Measurements from ENCODE around the gene MYO18A.

Gene MYO18A

GRCh38 chr17:29160253-29160652, 19.9 kb downstream of the MYO18A start:
- Histone ChIP-seq H3K27ac (replicated peaks; ENCODE audit: low read length) (no peak overlapping the region), H3K18ac (ENCODE audit: low read length) (no peak overlapping the region), H3K9me3 (replicated peaks in 1 of 2; ENCODE audit: control insufficient read depth in 2 of 2, insufficient read depth in 1 of 2, low read depth in 1 of 2, low read length in 2 of 2) (no peaks in the 10 kb centered on the region), H3K36me3 (replicated peaks in 1 of 2; ENCODE audit: control insufficient read depth in 2 of 2, insufficient read depth in 2 of 2, low read length in 2 of 2) (peaks cover 2 to 27% of the 10 kb centered on the region in 2 donors), H3K4me2 (ENCODE audit: insufficient read depth, low read length, poor library complexity, severe bottlenecking) (no peak overlapping the region), H3K4me3 (ENCODE audit: low read length in 2 of 2) (no peak overlapping the region), H2BK5ac (ENCODE audit: low read length) (no peak overlapping the region), H2AFZ (ENCODE audit: low read length) (no peak overlapping the region), H4K91ac (ENCODE audit: low read depth, low read length, poor library complexity) (no peak overlapping the region), H3K79me1 (ENCODE audit: low read depth, low read length) (peaks cover 2% of the 10 kb centered on the region), H3K14ac (ENCODE audit: low read length) (no peak overlapping the region), H2BK12ac (ENCODE audit: low read length) (no peak overlapping the region), H3K27me3 (ENCODE audit: control insufficient read depth in 3 of 3, insufficient read depth in 3 of 3, low read depth in 1 of 3, low read length in 3 of 3) (no peaks in the 10 kb centered on the region), H3K4ac (ENCODE audit: low read length) (no peak overlapping the region), H2AK5ac (ENCODE audit: low read depth, low read length) (no peak overlapping the region), H3K9ac (ENCODE audit: low read depth, low read length, poor library complexity) (no peak overlapping the region), H2BK120ac (ENCODE audit: low read depth, low read length) (no peak overlapping the region), H3K23ac (ENCODE audit: low read depth, low read length, poor library complexity) (no peak overlapping the region), H3K4me1 (ENCODE audit: control insufficient read depth in 2 of 2, insufficient read depth in 1 of 2, low read depth in 1 of 2, low read length in 2 of 2) (peaks cover 13 to 20% of the 10 kb centered on the region in 2 donors), H4K8ac (ENCODE audit: low read depth, low read length) (no peak overlapping the region), H2BK15ac (ENCODE audit: low read length) (no peak overlapping the region)
- WGBS, 2 donors (ENCODE audit: extremely low coverage in 2 of 2, insufficient read length in 2 of 2, insufficient replicate concordance in 1 of 2), result no CpG with 5 or more reads among the region's 2 CpGs
- no peak for DNase-seq (ENCODE audit: low spot score)

- DNase-seq (ENCODE audit: low spot score), result no peak
- no CpG with 5 or more reads among the region's 3 CpGs for WGBS, 2 donors (ENCODE audit: extremely low coverage in 2 of 2, insufficient read length in 2 of 2, insufficient replicate concordance in 1 of 2)
- Histone ChIP-seq H3K23ac (ENCODE audit: low read depth, low read length, poor library complexity) (no peak overlapping the region), H2BK5ac (ENCODE audit: low read length) (no peak overlapping the region), H3K9ac (ENCODE audit: low read depth, low read length, poor library complexity) (no peak overlapping the region), H2BK12ac (ENCODE audit: low read length) (no peak overlapping the region), H3K79me1 (ENCODE audit: low read depth, low read length) (peaks cover 2% of the 10 kb centered on the region), H4K91ac (ENCODE audit: low read depth, low read length, poor library complexity) (no peak overlapping the region), H3K36me3 (replicated peaks in 1 of 2; ENCODE audit: control insufficient read depth in 2 of 2, insufficient read depth in 2 of 2, low read length in 2 of 2) (peaks cover 2 to 18% of the 10 kb centered on the region in 2 donors), H3K4me2 (ENCODE audit: insufficient read depth, low read length, poor library complexity, severe bottlenecking) (no peak overlapping the region), H2AK5ac (ENCODE audit: low read depth, low read length) (no peak overlapping the region), H2AFZ (ENCODE audit: low read length) (no peak overlapping the region), H3K4me3 (ENCODE audit: low read length in 2 of 2) (no peak overlapping the region), H3K18ac (ENCODE audit: low read length) (no peak overlapping the region), H4K8ac (ENCODE audit: low read depth, low read length) (no peak overlapping the region), H3K9me3 (replicated peaks in 1 of 2; ENCODE audit: control insufficient read depth in 2 of 2, insufficient read depth in 1 of 2, low read depth in 1 of 2, low read length in 2 of 2) (no peaks in the 10 kb centered on the region), H3K27me3 (ENCODE audit: control insufficient read depth in 3 of 3, insufficient read depth in 3 of 3, low read depth in 1 of 3, low read length in 3 of 3) (no peaks in the 10 kb centered on the region), H3K4me1 (ENCODE audit: control insufficient read depth in 2 of 2, insufficient read depth in 1 of 2, low read depth in 1 of 2, low read length in 2 of 2) (peaks cover 18 to 24% of the 10 kb centered on the region in 2 donors), H2BK120ac (ENCODE audit: low read depth, low read length) (no peak overlapping the region), H2BK15ac (ENCODE audit: low read length) (no peak overlapping the region), H3K4ac (ENCODE audit: low read length) (no peak overlapping the region), H3K27ac (replicated peaks; ENCODE audit: low read length) (no peak overlapping the region), H3K14ac (ENCODE audit: low read length) (no peak overlapping the region)
Observed at GRCh38 chr17:29159306-29159860, 20.8 kb downstream of the MYO18A start.

GRCh38 chr17:29158488-29159275, 21.5 kb downstream of the MYO18A start:
- Histone ChIP-seq H3K4me1 (ENCODE audit: control insufficient read depth in 2 of 2, insufficient read depth in 1 of 2, low read depth in 1 of 2, low read length in 2 of 2) (peaks cover 18 to 24% of the 10 kb centered on the region in 2 donors), H3K9me3 (replicated peaks in 1 of 2; ENCODE audit: control insufficient read depth in 2 of 2, insufficient read depth in 1 of 2, low read depth in 1 of 2, low read length in 2 of 2) (no peaks in the 10 kb centered on the region), H3K23ac (ENCODE audit: low read depth, low read length, poor library complexity) (peak overlapping the region; percentile 75), H3K18ac (ENCODE audit: low read length) (no peak overlapping the region), H3K14ac (ENCODE audit: low read length) (peak overlapping the region; percentile 59), H3K4ac (ENCODE audit: low read length) (no peak overlapping the region), H3K27me3 (ENCODE audit: control insufficient read depth in 3 of 3, insufficient read depth in 3 of 3, low read depth in 1 of 3, low read length in 3 of 3) (no peaks in the 10 kb centered on the region), H2BK12ac (ENCODE audit: low read length) (no peak overlapping the region), H2BK5ac (ENCODE audit: low read length) (no peak overlapping the region), H2AFZ (ENCODE audit: low read length) (no peak overlapping the region), H2BK15ac (ENCODE audit: low read length) (no peak overlapping the region), H2AK5ac (ENCODE audit: low read depth, low read length) (peak overlapping the region; percentile 39), H3K36me3 (replicated peaks in 1 of 2; ENCODE audit: control insufficient read depth in 2 of 2, insufficient read depth in 2 of 2, low read length in 2 of 2) (peaks cover 2 to 14% of the 10 kb centered on the region in 2 donors), H3K27ac (replicated peaks; ENCODE audit: low read length) (no peak overlapping the region), H3K9ac (ENCODE audit: low read depth, low read length, poor library complexity) (no peak overlapping the region), H3K79me1 (ENCODE audit: low read depth, low read length) (peaks cover 2% of the 10 kb centered on the region), H4K8ac (ENCODE audit: low read depth, low read length) (peak overlapping the region; percentile 52), H3K4me2 (ENCODE audit: insufficient read depth, low read length, poor library complexity, severe bottlenecking) (no peak overlapping the region), H3K4me3 (ENCODE audit: low read length in 2 of 2) (no peak overlapping the region), H4K91ac (ENCODE audit: low read depth, low read length, poor library complexity) (peak overlapping the region; percentile 60), H2BK120ac (ENCODE audit: low read depth, low read length) (no peak overlapping the region)
- DNase-seq (ENCODE audit: low spot score), result no peak
- no CpG with 5 or more reads among the region's 13 CpGs for WGBS, 2 donors (ENCODE audit: extremely low coverage in 2 of 2, insufficient read length in 2 of 2, insufficient replicate concordance in 1 of 2)

DNA sequence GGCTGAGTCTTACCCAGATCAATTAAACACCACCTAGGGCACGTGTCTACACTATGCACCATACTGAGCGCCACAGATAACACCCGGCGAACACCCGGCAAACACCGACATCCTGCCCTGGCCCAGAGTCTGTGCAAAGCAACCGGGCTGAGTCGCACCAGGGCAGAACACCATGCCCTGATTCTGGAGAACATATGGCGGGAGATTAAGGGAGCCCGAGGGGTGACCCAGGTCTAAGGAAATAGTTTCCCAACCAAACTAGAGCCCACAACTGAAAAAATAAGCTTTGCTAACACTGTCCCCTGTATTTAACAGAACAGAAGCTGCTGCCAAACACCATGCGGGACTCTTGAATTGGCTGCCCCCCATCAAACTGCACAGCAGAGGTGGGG, 22.1 kb downstream of the MYO18A start:
- no peak overlapping the region for H4K8ac ChIP-seq (ENCODE audit: low read depth, low read length)
- H3K27ac ChIP-seq (replicated peaks; ENCODE audit: low read length), result no peak overlapping the region
- no peak overlapping the region for H3K14ac ChIP-seq (ENCODE audit: low read length)
- no peak overlapping the region for H3K18ac ChIP-seq (ENCODE audit: low read length)
- H3K4me3 ChIP-seq (ENCODE audit: low read length in 2 of 2), result no peak overlapping the region
- no peak overlapping the region for H3K4ac ChIP-seq (ENCODE audit: low read length)
- H2BK5ac ChIP-seq (ENCODE audit: low read length), result no peak overlapping the region
- H4K91ac ChIP-seq (ENCODE audit: low read depth, low read length, poor library complexity), result no peak overlapping the region
- no peaks in the 10 kb centered on the region for H3K27me3 ChIP-seq (ENCODE audit: control insufficient read depth in 3 of 3, insufficient read depth in 3 of 3, low read depth in 1 of 3, low read length in 3 of 3)
- no peak overlapping the region for H2BK15ac ChIP-seq (ENCODE audit: low read length)
- no peak overlapping the region for H2BK120ac ChIP-seq (ENCODE audit: low read depth, low read length)
- H3K4me1 ChIP-seq (ENCODE audit: control insufficient read depth in 2 of 2, insufficient read depth in 1 of 2, low read depth in 1 of 2, low read length in 2 of 2), result peaks cover 18 to 26% of the 10 kb centered on the region in 2 donors
- DNase-seq (ENCODE audit: low spot score), result no peak
- H3K36me3 ChIP-seq (replicated peaks in 1 of 2; ENCODE audit: control insufficient read depth in 2 of 2, insufficient read depth in 2 of 2, low read length in 2 of 2), result peaks cover 2 to 8% of the 10 kb centered on the region in 2 donors
- H3K9ac ChIP-seq (ENCODE audit: low read depth, low read length, poor library complexity), result no peak overlapping the region
- no peak overlapping the region for H2BK12ac ChIP-seq (ENCODE audit: low read length)
- H3K79me1 ChIP-seq (ENCODE audit: low read depth, low read length), result peaks cover 2% of the 10 kb centered on the region
- H3K9me3 ChIP-seq (replicated peaks in 1 of 2; ENCODE audit: control insufficient read depth in 2 of 2, insufficient read depth in 1 of 2, low read depth in 1 of 2, low read length in 2 of 2), result no peaks in the 10 kb centered on the region
- H2AFZ ChIP-seq (ENCODE audit: low read length), result no peak overlapping the region
- no CpG with 5 or more reads among the region's 11 CpGs for WGBS, 2 donors (ENCODE audit: extremely low coverage in 2 of 2, insufficient read length in 2 of 2, insufficient replicate concordance in 1 of 2)
- H3K4me2 ChIP-seq (ENCODE audit: insufficient read depth, low read length, poor library complexity, severe bottlenecking), result no peak overlapping the region
- no peak overlapping the region for H2AK5ac ChIP-seq (ENCODE audit: low read depth, low read length)
- H3K23ac ChIP-seq (ENCODE audit: low read depth, low read length, poor library complexity), result peak overlapping the region; percentile 17

All from neuronal stem cell (in vitro differentiated cells).